Mucosa of descending colon (tissue), 3 donors: ENCODE measurements around the gene TYW1. TPM values are rescaled to one million over a fixed set of nuclear protein-coding genes. Genes with fewer than 3 reads are reported as not detected.
A peak's percentile ranks its signal among the peaks of the same experiment; 100 is the strongest.
"Not testable (repeated sequence)": the region's sequence is repeated elsewhere in the genome, so short reads cannot be mapped to it uniquely, and the experiment has no call there.

Source experiments
- ATAC-seq: fragments of 200-7000 bp; cut with Tn5 transposase; one replicate; pipeline ENCODE4 v1.9.1; 2020; ENCODE audit warnings: mild to moderate bottlenecking, moderate library complexity
- DNase-seq, 3 donors: peaks; one replicate each; pipeline ENCODE4 v3.0.0-alpha.2; 2020
- H3K36me3 ChIP-seq: fragments of 200-600 bp; one replicate; pipeline ENCODE4 v1.8.0; 2021; ENCODE audit warnings: low read depth, mild to moderate bottlenecking
- H3K4me1 ChIP-seq: fragments of 200-600 bp; one replicate; pipeline ENCODE4 v1.8.0; 2021; ENCODE audit warnings: low read depth, mild to moderate bottlenecking
- H3K4me3 ChIP-seq: fragments of 200-600 bp; one replicate; pipeline ENCODE4 v1.8.0; 2021; ENCODE audit warnings: mild to moderate bottlenecking
- H3K9me3 ChIP-seq: fragments of 200-600 bp; one replicate; pipeline ENCODE4 v1.8.0; 2021; ENCODE audit warnings: mild to moderate bottlenecking
- intact Hi-C, 2 donors: fragments of 100-400 bp; cut with DNase I in 1 of 2; cut with micrococcal nuclease in 1 of 2; formaldehyde crosslinking; loops; one replicate each; pipeline versions ENCODE4 v1.11.0 to v1.11.1; 2022; cut with DNase I, micrococcal nuclease
- total RNA-seq, 3 donors: library from RNA; stranded (reverse); fragmentation: NEBNext Ultra II Directional in 2 of 3; extraction: Animal tissue kit (Norgen Biotek cat#: 25700) in 2 of 3; gene quantifications; one replicate each; pipeline versions ENCODE4 v1.2.1 to v1.2.4, GENCODE V29; 2021 to 2023
- TF ChIP-seq, protein P1 (sequence below): fragments of 200-600 bp; IDR thresholded peaks from one replicate; pipeline ENCODE4 v1.8.0; 2022; ENCODE audit warnings: antibody characterized with exemption, mild to moderate bottlenecking
- donor health status: DM: no; HTN: no; CAD: no; lungs with moderate emphysema.
- donor health status: DM: no; HTN: no; CAD: no.
- donor health status: DM: no; HTN: yes; CAD: no.

TYW1 gene
- total RNA-seq, 3 donors from 2014 or later = 14.6 to 19.0 (median 16.6) TPM

DNA sequence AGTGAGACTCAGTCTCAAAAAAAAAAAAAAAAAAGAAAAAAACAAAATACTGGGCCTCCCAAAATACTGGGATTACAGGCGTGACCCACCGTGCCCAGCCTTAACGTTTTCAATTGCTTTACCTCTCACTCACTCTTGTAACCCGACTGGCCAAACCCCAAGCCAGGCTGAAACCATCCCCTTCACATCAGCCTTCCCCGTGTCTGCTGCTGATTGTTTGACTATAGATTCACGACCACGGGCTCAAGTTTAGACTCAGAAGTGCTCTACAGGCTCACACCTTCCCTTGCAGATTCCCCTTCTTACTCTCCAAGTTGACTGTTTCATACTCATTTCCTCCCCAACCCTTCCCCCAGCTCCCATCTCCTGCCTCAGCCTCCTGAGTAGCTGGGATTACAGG lies 22.3 kb downstream of the TYW1 start:
- no peaks in the 10 kb centered on the region for H3K4me1 ChIP-seq
- peaks cover 3% of the 10 kb centered on the region for H3K36me3 ChIP-seq
- DNase-seq (no peak), ATAC-seq (no peak)
- intact Hi-C loops = no loop called here
- H3K9me3 ChIP-seq = no peaks in the 10 kb centered on the region
- H3K4me3 ChIP-seq = no peak overlapping the region
- TF ChIP-seq, protein P1, sequence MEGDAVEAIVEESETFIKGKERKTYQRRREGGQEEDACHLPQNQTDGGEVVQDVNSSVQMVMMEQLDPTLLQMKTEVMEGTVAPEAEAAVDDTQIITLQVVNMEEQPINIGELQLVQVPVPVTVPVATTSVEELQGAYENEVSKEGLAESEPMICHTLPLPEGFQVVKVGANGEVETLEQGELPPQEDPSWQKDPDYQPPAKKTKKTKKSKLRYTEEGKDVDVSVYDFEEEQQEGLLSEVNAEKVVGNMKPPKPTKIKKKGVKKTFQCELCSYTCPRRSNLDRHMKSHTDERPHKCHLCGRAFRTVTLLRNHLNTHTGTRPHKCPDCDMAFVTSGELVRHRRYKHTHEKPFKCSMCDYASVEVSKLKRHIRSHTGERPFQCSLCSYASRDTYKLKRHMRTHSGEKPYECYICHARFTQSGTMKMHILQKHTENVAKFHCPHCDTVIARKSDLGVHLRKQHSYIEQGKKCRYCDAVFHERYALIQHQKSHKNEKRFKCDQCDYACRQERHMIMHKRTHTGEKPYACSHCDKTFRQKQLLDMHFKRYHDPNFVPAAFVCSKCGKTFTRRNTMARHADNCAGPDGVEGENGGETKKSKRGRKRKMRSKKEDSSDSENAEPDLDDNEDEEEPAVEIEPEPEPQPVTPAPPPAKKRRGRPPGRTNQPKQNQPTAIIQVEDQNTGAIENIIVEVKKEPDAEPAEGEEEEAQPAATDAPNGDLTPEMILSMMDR = no peak

DNA sequence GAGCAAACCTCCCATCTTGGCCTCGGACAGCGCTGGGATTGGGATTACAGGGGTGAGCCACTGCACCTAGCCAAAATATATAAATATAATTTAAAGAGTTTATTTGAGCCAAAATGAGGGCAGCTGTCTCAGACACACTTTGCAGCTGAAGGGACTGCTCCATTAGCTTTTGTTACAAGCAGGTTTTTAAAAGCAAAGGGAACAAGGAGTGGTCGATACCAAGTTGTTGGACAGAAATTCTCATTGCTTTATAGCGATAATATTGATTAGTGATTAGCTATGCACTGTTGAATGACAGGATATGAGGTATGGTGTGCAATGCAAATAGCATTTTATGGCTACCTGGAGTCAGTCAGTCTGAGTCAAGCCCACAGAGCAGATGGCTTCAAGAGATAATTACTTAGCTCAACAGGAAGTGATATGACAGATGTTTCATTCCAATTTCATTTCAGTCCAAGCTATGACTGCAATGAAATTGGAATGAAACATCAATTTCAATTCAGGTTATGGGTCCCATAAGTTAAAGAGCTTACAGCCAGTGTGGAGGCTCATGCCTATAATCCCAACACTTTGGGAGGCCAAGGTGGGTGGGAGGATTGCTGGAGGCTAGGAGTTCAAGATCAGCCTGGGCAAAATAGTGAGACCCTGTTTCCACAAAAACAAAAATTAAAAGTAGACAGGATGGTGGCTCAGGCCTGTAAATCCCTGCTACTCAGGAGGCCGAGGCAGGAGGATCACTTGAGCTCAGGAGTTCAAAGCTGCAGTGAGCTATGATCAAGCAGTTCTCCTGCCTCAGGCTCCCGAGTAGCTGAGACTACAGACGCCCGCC lies 23.1 kb downstream of the TYW1 start:
- Histone ChIP-seq H3K36me3 (no peaks in the 10 kb centered on the region), H3K4me3 (no peak overlapping the region), H3K9me3 (no peaks in the 10 kb centered on the region), H3K4me1 (no peaks in the 10 kb centered on the region)
- DNase-seq (peak in 1 of 3 donors; percentile 29), ATAC-seq (peak; percentile 92)
- intact Hi-C loops = no loop called here
- TF ChIP-seq, protein P1 = no peak

DNA sequence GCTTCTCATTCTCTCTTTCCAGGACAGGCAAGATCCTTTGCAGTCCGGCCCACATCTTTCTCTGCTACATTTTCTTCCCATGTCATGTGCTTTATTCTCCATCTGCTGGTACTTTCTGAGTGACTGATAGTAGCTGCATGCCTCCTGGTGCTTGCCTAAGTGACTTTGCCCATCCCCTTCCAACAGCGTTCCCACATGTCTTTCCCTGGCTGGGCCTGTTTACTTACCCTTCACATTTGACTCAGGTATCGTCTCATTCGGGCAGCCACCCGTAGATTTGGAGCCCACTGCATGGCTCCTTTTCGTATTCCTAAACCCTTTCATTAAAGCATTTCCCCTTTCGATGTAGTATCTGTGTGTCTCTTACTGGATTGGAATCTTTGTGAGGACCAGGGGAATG lies 24.6 kb downstream of the TYW1 start:
- TF ChIP-seq, protein P1 = no peak
- Histone ChIP-seq H3K4me3 (no peak overlapping the region), H3K36me3 (no peaks in the 10 kb centered on the region), H3K9me3 (no peaks in the 10 kb centered on the region), H3K4me1 (no peaks in the 10 kb centered on the region)
- intact Hi-C loops = no loop called here
- ATAC-seq = no peak
- no peak for DNase-seq

DNA sequence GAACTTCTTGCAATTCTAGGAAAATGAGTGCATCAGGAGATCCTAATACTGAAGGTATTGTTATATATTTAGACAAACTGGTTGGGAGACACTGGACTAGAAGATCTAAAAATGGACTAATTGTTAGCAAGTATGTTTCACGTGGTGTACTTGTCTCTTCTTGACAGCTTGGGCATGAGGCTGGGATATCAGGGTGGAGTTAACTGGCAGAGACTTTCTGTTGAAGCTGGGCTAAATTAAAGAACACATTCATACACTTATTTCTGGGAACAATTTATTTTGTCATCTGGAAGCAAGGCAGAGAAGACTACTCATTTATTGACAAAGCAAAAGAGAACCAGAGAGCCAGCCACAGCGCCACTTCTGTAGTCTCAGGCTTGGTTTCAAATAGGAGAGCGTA lies 25.9 kb downstream of the TYW1 start:
- H3K36me3 ChIP-seq = no peaks in the 10 kb centered on the region
- H3K4me1 ChIP-seq = no peaks in the 10 kb centered on the region
- DNase-seq = no peak
- TF ChIP-seq, protein P1 = no peak
- ATAC-seq = no peak
- H3K9me3 ChIP-seq = no peaks in the 10 kb centered on the region
- intact Hi-C loops = no loop called here
- H3K4me3 ChIP-seq = no peak overlapping the region

DNA sequence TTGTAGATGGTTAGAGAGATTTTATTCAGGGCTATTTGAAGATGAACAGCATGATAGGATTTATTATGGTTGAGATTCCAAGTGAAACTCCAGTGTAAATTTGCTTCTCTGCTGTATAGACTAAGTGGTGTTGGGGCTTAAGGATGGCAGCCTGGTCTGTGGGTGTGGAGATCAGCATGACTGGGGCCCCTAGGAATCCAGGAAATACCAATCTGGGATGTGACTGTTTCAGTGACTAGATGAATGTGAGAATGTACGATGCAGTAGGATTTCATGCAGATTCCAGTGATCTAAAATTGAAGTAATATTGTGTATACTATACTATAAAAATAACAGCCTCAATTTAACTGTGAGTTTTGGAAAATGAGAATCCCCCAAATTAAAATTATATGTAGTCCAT lies 28.8 kb downstream of the TYW1 start:
- H3K9me3 ChIP-seq, intact Hi-C loops, DNase-seq, H3K4me1 ChIP-seq, ATAC-seq, H3K4me3 ChIP-seq, H3K36me3 ChIP-seq: not testable (repeated sequence)

DNA sequence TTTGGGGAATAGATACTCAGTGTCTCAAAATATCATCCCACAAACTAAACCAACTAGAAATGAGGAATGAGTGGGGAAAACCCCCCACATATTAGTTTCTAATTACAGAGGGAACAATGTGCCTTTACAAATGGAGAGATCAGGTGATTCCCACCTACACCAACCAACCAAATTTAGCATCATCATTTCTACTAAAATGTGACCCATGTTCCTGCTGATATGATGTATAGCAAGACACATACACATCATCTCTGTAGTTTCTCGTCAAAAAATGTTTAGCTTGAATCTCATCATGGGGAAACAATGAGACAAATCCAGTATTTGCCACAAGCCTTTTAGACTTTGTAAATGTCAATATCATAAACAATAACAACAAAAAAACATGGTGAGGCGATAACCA lies 35.1 kb downstream of the TYW1 start:
- intact Hi-C loops = not testable (repeated sequence)

More for the DNA sequence above, 35.1 kb downstream of the TYW1 start:
- H3K4me3 ChIP-seq, DNase-seq, H3K4me1 ChIP-seq, ATAC-seq, H3K9me3 ChIP-seq, H3K36me3 ChIP-seq: not testable (repeated sequence)
